ENCODE measurements around the gene ENO4.

DNA sequence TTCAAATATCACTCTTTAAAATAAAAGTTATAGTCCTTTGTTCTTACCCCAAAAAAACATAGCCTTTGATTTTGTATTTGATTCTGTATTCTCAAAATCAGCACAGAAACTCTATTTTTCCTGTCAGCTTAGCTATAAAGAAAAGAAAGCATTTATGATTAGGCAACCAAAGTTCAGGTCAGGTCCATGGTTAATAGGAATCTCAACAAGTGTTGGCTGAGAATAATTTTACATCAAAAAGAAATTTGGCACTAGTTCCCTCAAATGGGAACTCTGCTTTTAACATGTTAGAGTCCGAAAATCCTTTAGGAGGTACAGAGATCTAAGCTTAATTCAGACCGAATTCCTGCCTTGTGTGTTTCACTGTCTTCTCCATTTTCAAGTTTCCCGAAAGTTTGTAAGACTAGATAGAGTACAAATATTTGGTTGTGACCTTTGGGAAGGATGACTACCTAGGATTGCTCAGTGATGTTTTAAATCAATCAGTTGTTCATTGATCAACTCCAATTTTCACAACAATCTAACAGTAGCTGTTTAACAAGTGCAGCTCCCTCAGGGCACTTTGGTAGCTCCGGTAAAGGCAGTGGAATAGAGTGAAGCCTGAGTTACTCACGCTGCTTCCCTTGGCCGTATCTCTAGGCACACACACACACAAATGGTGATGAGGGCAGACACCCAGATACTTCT is 8.8 kb upstream of the ENO4 start:
- no peak for TF ChIP-seq EGR1 (IDR thresholded peaks at IDR 0.05)
- TF ChIP-seq, protein P1, sequence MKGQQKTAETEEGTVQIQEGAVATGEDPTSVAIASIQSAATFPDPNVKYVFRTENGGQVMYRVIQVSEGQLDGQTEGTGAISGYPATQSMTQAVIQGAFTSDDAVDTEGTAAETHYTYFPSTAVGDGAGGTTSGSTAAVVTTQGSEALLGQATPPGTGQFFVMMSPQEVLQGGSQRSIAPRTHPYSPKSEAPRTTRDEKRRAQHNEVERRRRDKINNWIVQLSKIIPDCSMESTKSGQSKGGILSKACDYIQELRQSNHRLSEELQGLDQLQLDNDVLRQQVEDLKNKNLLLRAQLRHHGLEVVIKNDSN (IDR thresholded peaks at IDR 0.05) = no peak
